Activated CD4-positive, alpha-beta T cell treated with anti-CD3 and anti-CD28 coated beads, Interleukin-10, Interleukin-2, amounts not matched to agents 100 ng/mL and 50 ng/mL, durations not matched to agents 16 hours and 8 hours (primary cell): ENCODE results near the gene TRIM38.
A peak's percentile ranks its signal among the peaks of the same experiment; 100 is the strongest.
"Not testable (repeated sequence)": the region's sequence is repeated elsewhere in the genome, so short reads cannot be mapped to it uniquely, and the experiment has no call there.

Experiments
- DNase-seq: peaks from one replicate; pipeline ENCODE4 v3.0.0-alpha.2; 2020

The TRIM38 gene

DNA sequence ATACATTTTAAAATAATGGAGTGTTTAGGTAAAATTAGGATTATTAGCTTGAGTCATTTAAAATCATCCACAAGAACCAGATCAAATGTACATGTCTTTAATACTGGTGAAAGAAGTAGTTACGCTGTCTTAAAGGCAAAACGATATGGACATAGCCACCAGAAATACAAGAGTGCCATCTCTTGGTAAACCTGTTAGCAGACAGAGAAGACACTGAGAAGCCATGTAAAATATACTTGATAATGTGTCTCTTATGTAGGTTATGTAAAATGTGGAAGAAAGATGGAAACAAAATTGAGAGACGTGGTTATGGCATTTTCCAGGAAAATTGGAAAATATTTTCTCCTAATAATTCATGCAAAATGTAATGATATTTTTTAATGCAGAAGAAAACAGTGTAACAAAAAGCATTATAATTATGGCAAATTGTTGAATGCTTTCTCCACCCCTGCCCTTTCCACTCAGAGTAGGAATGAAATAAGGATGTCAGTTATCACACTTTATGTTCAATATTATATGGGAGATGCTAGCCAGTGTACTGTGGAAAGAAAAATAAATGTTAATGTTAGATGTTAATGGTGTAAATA is 19.9 kb upstream of the TRIM38 start:
- peak; percentile 52 for DNase-seq

DNA sequence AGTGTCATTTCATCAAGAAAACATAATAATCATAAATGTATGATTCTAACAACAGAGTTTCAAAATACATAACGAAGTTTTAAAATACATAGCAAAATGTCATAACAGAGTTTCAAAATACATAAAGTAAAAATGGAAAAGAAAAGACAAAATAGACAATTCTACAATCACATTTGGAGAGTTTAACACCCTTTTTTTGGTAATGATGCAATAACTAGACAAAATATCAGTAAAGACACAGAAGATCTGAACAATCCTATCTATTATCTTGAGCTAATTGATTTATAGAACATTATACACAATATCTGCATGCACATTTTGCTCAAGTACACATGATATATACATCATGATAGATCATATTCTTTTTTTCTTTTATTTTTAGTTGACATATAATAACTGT is 18.7 kb upstream of the TRIM38 start:
- no peak for DNase-seq

DNA sequence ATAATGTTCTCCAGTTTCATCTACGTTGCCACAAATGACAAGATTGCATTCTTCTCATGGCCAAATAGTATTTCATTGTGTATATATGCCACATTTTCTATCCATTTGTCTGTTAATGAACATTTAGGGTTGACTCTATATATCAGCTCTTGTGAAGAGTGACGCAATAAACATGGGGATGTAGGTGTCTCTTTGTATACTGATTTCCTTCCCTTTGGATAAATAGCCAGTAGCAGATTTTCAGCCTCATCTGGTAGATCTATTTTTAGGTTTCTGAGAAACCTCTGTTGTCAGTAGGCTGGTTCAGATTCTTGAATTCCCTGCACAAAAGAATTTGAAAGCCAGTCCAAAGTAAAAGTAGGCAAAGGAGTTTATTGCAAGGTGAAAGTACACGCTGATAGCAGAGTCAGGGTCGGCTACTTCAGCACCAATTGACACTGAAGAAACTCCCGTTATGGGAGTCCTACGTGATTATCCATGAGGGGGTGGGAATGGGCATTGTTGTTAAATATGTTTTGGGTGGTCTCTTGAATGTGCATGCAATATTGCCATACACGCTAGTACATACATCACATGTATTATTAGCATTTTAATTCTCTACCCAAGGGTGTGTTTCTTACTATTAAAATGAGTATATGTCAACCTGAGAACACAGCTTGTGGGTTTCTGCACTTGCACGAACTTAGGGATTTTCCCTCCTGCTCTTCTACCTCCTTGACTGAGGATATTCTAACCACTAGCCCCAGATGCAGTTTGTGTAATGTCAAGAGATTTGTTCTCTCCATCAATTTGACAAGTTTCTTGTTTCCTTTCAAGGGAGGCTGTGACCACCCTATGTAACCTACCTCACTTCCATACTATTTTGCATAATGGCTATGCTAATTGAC is 17.7 kb upstream of the TRIM38 start:
- peak; percentile 77 for DNase-seq

DNA sequence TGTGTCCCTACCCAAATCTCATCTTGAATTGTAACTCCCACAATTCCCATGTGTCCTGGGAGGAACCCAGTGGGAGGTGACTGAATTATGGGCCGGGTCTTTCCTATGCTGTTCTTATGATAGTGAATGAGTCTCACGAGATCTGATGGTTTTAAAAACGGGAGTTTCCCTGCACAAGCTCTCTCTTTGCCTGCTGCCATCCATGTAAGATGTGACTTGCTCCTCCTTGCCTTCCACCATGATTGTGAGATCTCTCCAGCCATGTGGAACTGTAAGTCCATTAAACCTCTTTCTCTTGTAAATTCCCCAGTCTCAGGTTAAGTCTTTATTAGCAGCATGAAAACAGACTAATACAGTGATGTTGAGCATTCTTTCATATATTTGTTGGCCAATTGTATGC is 16.9 kb upstream of the TRIM38 start:
- DNase-seq, result not testable (repeated sequence)

DNA sequence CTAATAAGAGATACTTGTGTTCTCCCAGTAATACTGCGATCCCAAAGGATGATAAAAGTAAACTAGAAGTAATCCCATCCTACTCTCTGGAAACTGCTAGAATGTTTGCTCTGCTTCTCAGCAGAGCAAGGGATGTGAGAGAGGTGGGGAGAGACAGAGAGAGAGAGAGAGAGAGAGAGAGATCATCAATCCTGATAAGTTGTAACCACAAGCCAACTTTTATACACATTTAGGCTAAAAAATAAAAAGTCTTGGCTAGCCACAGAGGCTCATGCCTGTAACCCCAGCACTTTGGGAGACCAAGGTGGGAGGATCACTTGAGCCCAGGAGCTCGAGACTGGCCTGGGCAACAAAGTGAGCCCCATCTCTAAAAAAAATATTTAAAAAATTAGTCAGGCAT is 16.0 kb upstream of the TRIM38 start:
- peak; percentile 10 for DNase-seq

DNA sequence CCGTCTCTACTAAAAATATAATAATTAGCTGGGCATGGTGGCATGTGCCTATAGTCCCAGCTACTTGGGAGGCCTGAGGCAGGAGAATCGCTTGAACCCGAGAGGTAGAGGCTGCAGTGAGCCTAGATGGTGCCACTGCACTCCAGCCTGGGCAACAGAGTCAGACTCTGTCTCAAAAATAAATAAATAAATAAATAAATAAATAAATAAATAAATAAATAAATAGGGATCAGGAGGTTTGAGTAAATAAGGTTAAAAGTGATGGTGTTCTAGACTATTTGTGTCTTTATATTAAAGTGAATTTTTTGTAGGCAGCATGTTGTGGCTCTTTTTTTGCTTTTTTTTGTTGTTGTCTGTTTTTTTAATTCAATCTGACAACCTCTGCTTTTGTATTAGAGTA is 15.1 kb upstream of the TRIM38 start:
- not testable (repeated sequence) for DNase-seq

DNA sequence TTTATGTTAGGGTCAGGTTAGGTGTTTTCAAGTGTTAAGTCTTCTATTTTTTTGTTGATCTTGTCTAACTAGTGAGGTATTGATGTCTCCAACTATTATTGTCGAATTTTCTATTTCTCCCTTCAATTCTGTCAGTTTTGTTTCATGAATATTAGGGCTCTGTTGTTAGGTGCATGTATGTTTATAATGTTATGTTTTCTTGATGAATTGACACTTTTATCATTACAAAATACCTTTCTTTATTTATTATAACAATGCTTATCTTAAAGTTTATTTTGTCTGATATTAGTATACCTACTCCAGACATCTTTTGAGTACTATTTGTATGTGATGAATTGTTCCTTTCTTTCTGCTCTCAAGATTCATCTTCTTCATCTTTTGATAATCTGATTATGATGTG is 12.9 kb upstream of the TRIM38 start:
- DNase-seq, result no peak

DNA sequence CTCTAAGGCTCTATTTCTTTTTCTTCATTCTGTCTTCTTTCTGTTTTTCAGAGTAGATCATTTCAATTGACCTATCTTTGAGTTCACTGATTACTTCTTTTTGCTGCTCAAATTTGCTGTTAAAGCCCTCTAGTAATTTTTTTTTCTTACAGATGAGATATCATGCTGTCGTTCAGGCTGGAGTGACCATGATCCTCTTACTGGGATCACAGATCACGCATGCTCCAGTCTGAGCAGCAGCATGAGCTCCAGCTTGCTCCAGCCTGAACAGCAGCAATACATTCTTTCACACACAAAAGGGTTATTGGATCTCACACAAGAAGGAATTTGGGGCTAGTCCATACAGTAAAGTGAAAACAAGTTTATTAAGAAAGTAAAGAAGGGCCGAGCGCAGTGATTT is 12.3 kb upstream of the TRIM38 start:
- DNase-seq, result no peak

DNA sequence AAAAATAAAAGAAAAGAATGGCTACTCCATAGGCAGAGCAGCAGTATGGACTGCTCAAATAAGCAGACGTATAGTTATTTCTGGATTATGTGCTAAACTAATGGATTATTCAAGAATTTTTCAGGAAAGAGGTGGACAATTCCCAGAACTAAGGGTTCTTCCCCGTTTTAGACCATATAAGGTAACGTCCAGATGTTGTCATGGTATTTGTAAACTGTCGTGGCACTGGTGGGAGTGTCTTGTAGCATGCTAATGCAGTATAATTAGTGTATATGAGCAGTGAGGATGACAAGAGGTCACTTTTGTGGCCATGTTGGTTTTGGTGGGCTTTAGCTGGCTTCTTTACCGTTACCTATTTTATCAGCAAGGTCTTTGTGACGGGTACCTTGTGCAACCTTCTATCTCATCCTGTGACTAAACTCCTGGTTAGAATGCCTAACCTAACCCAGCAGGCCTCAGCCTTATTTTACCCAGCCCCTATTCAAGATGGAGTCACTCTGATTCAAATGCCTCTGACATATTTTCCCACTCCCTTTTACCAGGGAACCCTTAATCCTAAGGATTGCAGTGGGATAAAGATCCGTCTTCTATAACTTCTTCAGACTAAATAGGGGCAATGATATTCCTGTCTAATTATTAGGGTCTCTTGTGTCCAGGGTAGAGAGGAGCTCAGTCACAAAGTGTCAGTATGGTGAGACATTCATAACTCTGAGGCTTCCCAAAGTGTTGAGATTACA is 11.1 kb upstream of the TRIM38 start:
- no peak for DNase-seq

DNA sequence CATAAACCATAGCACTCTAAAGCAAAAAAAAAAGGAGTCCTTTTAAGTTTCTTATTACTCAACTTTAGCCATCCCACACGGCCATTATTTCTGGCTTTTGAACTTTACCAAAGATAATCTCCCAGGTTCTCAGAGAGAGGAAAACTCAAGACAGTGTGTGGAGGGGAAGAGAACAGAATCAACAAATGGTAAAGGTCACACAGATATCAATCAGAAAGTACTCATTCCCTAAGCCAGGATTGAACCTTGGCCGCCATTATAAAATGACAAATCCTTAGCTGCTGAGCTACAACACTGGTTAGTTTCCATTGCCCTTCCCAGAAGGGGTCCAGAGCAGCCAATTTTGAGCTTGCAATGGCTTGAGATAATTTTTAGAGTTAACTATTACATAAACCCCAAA is 10.1 kb upstream of the TRIM38 start:
- no peak for DNase-seq

DNA sequence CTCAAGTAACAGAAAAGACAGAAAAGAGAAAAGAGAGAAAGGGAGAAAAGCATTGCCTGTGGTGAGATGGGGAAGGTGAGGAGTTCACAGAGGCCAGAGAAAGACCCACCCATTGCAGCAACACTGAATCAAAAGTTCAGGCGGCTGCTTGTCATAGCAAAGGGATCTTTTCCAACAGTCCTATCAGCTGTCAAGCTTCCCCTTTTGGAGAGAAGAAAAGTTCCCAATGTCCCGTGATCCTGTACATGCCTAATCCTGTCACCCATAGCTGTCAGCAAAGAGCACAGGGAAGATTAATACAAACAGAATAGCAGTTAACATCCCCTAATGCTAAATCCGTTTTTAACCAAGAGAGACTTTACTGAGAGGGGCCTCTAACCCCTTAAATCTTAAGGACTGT is 8.9 kb upstream of the TRIM38 start:
- DNase-seq, result no peak

DNA sequence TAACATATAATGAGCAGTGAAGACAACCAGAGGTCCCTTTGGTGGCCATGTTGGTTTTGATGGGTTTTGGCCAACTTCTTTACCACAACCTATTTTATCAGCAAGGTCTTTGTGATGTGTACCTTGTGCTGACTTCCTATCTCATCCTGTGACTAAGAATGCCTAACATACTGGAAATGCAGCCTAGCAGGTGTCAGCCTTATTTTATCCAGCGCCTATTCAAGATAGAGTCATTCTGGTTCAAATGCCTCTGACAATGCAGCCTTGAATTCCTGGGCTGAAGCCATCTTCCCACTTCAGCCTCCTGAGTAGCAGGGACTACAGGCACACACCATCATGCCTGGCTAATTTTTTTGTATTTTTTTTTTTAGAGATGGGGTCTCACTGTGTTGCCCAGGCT is 7.8 kb upstream of the TRIM38 start:
- no peak for DNase-seq

DNA sequence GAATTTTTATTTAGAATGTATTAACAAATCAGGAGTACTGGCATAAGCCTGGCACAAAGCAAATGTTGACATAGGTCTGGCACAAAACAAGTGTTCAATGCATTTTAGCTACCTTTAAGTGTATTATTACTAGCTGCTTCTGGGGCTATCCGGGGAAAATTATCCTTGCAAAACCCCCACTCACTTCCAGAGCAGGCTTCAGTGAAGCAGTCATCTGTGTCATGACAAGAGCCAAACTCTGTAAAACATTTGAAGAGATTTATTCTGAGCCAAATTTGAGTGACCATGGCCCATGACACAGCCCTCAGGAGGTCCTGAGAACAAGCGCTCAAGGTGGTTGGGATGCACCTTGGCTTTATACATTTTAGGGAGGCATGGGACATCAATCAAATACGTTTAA is 6.4 kb upstream of the TRIM38 start:
- DNase-seq, result no peak

DNA sequence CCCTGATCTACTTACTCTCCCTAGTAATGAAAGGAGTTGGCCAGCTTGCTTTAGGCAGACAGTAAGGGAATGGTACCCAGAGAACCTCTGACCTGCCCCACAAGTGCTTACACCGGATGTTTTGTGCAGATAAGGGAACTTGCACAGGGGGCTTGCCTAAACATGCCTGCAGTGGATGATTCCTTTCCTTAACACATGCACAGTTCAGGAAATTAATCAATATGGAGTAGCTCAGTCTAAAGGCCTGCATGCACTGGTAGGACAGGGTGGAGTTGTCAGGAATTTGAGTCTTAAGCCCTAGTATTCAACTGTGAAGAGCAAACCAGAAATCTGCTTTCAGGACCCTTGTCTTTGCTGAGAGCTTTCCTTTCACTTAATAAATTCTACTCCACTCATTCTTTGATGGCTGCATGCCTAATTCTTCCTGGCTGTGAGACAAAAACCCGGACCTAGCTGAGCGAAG is 3.9 kb upstream of the TRIM38 start:
- no peak for DNase-seq

DNA sequence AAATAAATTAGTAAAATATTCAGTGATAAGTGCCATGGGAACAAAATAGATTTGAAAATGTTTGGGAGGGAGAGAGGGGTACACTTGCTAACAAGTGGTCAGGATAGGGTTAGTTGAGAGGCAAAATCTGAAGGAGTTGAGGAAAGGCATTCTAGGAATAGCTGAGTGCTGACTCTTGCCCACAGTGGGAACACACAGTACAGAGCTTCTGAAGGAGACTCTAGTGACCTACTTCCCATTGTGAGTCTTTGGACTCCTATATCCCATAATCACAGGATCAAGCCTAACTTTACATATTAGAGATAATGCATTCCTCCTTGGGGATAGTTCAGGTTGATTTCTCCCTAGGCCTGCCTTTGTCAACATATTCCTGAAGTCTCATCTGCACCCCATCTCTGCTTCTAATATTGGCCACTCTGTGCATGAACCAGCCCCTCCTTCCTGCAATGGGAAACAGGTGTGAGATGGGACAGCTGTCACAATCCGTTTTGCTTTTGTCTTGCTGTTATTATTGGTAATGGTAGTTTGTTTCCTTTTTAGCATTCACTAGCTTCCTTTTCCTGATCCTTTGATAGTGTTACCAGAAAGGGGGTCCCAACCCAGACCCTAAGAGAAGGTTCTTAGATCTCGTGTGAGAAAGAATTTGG is 2.6 kb upstream of the TRIM38 start:
- no peak for DNase-seq

DNA sequence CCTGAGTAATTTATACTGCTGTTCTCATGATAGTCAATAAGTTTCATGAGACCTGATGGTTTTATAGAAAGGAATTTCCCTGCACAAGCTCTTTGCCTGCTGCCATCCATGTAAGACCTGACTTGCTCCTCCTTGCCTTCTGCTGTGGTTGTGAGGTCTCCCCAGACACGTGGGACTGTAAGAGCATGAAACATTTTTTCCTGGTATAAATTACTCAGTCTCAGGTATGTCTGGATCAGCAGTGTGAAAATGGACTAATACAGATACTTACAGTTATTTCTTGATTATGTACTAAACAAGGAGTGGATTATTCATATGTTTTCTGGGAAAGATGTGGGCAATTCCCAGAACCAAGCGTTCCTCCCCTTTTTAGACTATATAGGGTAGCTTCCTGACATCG is 1.9 kb upstream of the TRIM38 start:
- peak; percentile 57 for DNase-seq

DNA sequence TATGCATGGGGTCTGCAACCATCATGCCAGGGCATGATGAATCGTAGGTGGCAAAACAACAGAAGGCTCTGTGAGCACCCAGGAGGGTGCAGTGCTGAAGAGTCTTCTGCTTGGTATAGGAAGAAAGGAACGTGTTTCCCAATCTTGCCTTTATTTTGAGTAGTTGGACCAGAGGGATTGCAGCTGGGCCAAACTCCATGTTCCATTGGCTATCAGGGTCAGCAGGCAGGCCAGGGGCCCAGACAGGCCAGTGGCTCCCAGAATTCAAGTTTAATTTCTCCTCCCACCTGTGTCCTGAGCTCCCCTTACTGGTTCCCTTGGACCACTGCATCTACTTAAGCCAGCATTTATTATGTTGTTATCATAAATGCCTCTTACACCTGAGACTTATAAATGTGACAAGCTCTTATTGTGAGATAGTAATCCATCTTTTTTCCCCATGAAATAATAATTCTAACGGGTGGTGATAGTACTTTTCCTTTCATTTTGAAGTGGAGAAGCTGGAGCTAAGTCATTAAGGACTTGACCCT is 918 bp upstream of the TRIM38 start:
- peak; percentile 12 for DNase-seq

DNA sequence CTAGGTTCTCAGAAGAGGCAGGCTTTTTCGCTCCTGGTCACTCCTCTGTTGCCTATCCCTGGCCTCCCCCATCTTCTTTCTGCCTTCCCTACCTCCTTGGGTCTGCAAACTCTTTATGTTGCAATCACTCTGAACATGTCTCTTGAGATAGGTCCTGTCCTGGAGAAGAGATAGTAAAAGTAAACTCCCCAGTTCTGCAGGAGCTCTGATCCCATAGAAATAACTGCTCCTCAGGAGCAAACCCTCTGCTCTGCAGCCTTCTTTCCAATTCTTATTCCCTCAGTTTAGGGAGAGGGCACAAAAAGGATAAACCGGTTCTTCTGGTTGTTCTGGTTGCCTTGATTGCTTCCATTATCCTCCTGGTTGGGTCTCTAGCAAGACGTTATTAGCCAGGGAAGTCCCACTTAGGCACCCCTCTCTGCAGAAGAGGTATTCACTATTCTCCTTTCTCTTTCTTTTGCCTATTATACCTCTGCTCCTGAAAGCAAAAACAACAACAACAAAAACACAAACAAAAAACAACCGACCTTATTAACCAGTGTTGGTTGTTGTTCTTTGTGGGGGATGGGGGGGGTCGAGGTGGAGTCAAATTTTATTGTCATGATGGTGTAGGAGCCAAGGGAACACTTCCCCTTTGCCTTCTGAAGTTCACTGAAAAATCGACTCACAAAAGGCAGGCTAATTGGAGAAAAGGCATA is 973 bp downstream of the TRIM38 start:
- DNase-seq, result peak; percentile 10

DNA sequence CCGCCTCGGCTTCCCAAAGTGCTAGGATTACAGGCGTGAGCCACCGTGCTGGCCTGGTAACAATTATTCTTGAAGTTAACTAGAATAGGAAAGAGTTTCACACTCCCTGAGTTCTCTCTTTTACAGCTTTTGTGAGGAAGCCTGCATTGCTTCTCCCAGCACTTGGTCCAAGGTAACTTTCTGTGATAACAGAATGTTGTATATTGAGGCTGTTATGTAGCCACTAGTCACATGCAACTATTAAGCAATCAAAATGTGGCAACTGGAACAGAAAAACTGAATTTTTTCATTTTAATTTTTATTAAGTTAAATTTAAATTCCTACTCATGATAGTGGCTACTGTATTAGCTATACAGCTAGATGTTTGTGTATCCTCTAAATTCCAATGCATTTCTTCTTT is 2.5 kb downstream of the TRIM38 start:
- no peak for DNase-seq

DNA sequence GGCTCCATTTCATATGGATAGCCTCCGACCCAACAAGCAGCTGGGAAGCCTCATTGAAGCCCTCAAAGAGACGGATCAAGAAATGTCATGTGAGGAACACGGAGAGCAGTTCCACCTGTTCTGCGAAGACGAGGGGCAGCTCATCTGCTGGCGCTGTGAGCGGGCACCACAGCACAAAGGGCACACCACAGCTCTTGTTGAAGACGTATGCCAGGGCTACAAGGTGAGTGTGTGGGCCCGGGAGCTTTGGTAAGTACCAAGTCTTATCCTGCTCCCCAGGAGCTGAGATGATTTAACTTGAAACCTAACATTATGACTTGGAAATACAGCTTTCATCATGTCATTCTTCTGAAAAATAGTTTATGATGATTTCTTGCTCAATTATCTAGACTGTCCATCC is 4.1 kb downstream of the TRIM38 start:
- peak; percentile 52 for DNase-seq

DNA sequence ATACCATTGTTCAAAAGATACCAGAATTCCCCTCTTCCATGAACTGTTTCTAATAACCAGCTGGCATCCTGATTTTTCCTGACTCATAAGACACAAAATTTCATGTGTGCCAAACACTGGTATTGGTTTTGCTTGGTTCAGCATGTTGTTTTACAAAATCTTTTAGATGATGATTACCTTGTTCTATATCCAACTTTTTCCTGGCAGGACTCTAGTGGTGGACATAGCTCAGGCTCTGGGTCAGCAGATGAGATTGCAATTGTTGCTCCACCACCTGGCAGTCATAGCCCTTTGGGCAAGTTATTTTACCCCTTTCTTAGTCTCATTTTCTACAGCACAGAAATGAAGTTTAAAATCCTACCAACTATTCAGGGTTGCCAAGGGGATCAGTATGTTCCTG is 6.2 kb downstream of the TRIM38 start:
- no peak for DNase-seq

DNA sequence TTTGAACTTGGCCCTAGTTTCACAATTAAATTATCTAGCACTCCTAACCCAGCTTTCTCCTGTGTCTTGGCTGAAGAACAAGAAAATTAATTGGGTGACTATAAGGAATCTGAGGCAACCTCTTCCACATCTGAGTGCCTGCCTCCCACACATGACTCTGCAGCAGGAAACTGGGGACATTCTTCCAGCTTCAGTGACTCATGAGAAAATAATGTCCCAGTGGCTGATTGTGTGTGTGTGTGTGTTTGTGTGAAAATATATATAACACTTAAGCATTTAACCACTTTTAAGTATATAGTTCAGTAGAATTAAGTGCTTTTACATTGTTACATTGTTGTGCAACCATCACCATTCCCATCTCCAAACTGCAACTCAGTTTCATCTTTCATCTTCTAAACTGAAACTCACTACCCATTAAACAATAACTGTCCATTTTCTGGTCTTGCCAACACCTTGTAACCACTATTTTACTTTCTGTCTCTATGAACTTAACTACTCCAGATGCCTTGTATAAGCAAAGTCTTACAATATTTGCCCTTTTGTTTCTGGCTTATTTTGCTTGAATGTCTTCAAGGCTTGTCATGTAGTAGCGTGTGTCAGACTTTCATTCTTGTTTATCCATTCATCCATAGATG is 8.7 kb downstream of the TRIM38 start:
- DNase-seq, result no peak
